Measurements from ENCODE around the gene DNM3. TPM values are rescaled to one million over a fixed set of nuclear protein-coding genes. Genes with fewer than 3 reads are reported as not detected.

DNM3 gene
- polyA plus RNA-seq, 3 donors = 0.15 TPM; not detected in 2

GRCh38 chr1:172443666-172444453 is 602.6 kb downstream of the DNM3 start, which contains the start of gene PIGC:
PIGC (minus strand) TSS chr1:172444069; CDS start chr1:172442622, 1,447 bp downstream.
- H3K4me1 ChIP-seq (ENCODE audit: control insufficient read depth in 1 of 2, insufficient read depth in 2 of 2, low read length in 2 of 2) = peaks cover 19 to 42% of the 10 kb centered on the region in 2 donors
- peak within 1 kb of the TSS; percentile 85 to 97 for H3K4me3 Mint-ChIP-seq
- H3K36me3 ChIP-seq (replicated peaks in 1 of 2; ENCODE audit: control insufficient read depth in 1 of 2, insufficient read depth in 2 of 2, low read length in 2 of 2) = peaks cover 2 to 33% of the 10 kb centered on the region in 2 donors
- DNase-seq = peak; percentile 84 to 91 (median 88)
- peak within 1 kb of the TSS; percentile 66 to 88 (median 82) for H3K4me3 ChIP-seq (replicated peaks in 1 of 3; ENCODE audit: low read depth in 2 of 3, low read length in 3 of 3)
- H3K4me2 ChIP-seq (replicated peaks; ENCODE audit: extremely low read depth, low read length, poor library complexity, severe bottlenecking) = peak within 1 kb of the TSS; percentile 85
- H3K9me3 ChIP-seq (replicated peaks in 1 of 2; ENCODE audit: control insufficient read depth in 1 of 2, insufficient read depth in 1 of 2, low read length in 2 of 2) = no peaks in the 10 kb centered on the region
- H4K20me1 ChIP-seq (ENCODE audit: insufficient read depth, low read length) = no peaks in the 10 kb centered on the region
- H3K27ac Mint-ChIP-seq = peak within 1 kb of the TSS; percentile 81 to 93 (median 91)
- peaks cover 19 to 20% of the 10 kb centered on the region in 2 donors for H3K36me3 Mint-ChIP-seq
- peak within 1 kb of the TSS; percentile 91 for H3K9ac ChIP-seq (ENCODE audit: insufficient read depth, low read length, poor library complexity, severe bottlenecking)
- peaks cover 54% of the 10 kb centered on the region for H3K79me2 ChIP-seq (ENCODE audit: insufficient read depth, low read length)
- no peaks in the 10 kb centered on the region for H3K27me3 ChIP-seq (ENCODE audit: control insufficient read depth in 2 of 2, insufficient read depth in 2 of 2, low read length in 2 of 2)
- peak within 1 kb of the TSS; percentile 51 to 90 for H3K27ac ChIP-seq (ENCODE audit: low read depth in 1 of 2, low read length in 2 of 2)
- intact Hi-C loops (cut with micrococcal nuclease) = loop anchor here in 1 of 2 donors (10.0 kb wide), 1 partner anchor 599 kb away; the partner anchor contains the start of gene DNM3
- H2AFZ ChIP-seq (ENCODE audit: insufficient read depth, low read depth, low read length, poor library complexity, severe bottlenecking) = peak within 1 kb of the TSS; percentile 99
- peaks cover 47% of the 10 kb centered on the region for H3K4me1 Mint-ChIP-seq
- 3% methylated on average over 36 of the region's 43 CpGs for WGBS (ENCODE audit: insufficient coverage)
- peaks cover 0 to 2% (median 0%) of the 10 kb centered on the region in 3 donors for H3K27me3 Mint-ChIP-seq (ENCODE audit: low read depth in 3 of 3)
- TF ChIP-seq, protein P1, sequence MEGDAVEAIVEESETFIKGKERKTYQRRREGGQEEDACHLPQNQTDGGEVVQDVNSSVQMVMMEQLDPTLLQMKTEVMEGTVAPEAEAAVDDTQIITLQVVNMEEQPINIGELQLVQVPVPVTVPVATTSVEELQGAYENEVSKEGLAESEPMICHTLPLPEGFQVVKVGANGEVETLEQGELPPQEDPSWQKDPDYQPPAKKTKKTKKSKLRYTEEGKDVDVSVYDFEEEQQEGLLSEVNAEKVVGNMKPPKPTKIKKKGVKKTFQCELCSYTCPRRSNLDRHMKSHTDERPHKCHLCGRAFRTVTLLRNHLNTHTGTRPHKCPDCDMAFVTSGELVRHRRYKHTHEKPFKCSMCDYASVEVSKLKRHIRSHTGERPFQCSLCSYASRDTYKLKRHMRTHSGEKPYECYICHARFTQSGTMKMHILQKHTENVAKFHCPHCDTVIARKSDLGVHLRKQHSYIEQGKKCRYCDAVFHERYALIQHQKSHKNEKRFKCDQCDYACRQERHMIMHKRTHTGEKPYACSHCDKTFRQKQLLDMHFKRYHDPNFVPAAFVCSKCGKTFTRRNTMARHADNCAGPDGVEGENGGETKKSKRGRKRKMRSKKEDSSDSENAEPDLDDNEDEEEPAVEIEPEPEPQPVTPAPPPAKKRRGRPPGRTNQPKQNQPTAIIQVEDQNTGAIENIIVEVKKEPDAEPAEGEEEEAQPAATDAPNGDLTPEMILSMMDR (IDR thresholded peaks at IDR 0.05) = peak; percentile 84
- no peaks in the 10 kb centered on the region for H3K9me3 Mint-ChIP-seq

- no peaks in the 10 kb centered on the region for H3K27me3 ChIP-seq (ENCODE audit: control insufficient read depth in 2 of 2, insufficient read depth in 2 of 2, low read length in 2 of 2)
- H3K4me3 ChIP-seq (replicated peaks in 1 of 3; ENCODE audit: low read depth in 2 of 3, low read length in 3 of 3) = no peak overlapping the region
- TF ChIP-seq, protein P1 (IDR thresholded peaks at IDR 0.05) = no peak
- peaks cover under 1 to 8% of the 10 kb centered on the region in 2 donors for H3K36me3 ChIP-seq (replicated peaks in 1 of 2; ENCODE audit: control insufficient read depth in 1 of 2, insufficient read depth in 2 of 2, low read length in 2 of 2)
- H3K27me3 Mint-ChIP-seq (ENCODE audit: low read depth in 3 of 3) = peaks cover 0 to 5% (median 0%) of the 10 kb centered on the region in 3 donors
- no peak overlapping the region for H2AFZ ChIP-seq (ENCODE audit: insufficient read depth, low read depth, low read length, poor library complexity, severe bottlenecking)
- intact Hi-C loops (cut with micrococcal nuclease) = loop anchor here in 1 of 2 donors (5.0 to 10.0 kb wide), 3 partner anchors 86 to 602 kb away; partner anchors contain the start of genes DNM3 and SUCO
- H3K27ac Mint-ChIP-seq = no peak overlapping the region
- H3K4me1 ChIP-seq (ENCODE audit: control insufficient read depth in 1 of 2, insufficient read depth in 2 of 2, low read length in 2 of 2) = peaks cover 32 to 57% of the 10 kb centered on the region in 2 donors
- DNase-seq = no peak
- H3K9me3 Mint-ChIP-seq = no peaks in the 10 kb centered on the region
- peaks cover 28% of the 10 kb centered on the region for H3K79me2 ChIP-seq (ENCODE audit: insufficient read depth, low read length)
- no peak overlapping the region for H3K4me3 Mint-ChIP-seq
- H4K20me1 ChIP-seq (ENCODE audit: insufficient read depth, low read length) = no peaks in the 10 kb centered on the region
- peaks cover 58% of the 10 kb centered on the region for H3K4me1 Mint-ChIP-seq
- H3K36me3 Mint-ChIP-seq = peaks cover 9% of the 10 kb centered on the region in 2 donors
- WGBS (ENCODE audit: insufficient coverage) = no CpG with 5 or more reads among the region's 3 CpGs
- no peak overlapping the region for H3K27ac ChIP-seq (ENCODE audit: low read depth in 1 of 2, low read length in 2 of 2)
- no peaks in the 10 kb centered on the region for H3K9me3 ChIP-seq (replicated peaks in 1 of 2; ENCODE audit: control insufficient read depth in 1 of 2, insufficient read depth in 1 of 2, low read length in 2 of 2)
- H3K9ac ChIP-seq (ENCODE audit: insufficient read depth, low read length, poor library complexity, severe bottlenecking) = no peak overlapping the region
- no peak overlapping the region for H3K4me2 ChIP-seq (replicated peaks; ENCODE audit: extremely low read depth, low read length, poor library complexity, severe bottlenecking)
Measured at GRCh38 chr1:172446547-172446946, 605.2 kb downstream of the DNM3 start.
